H1 (cell line): ENCODE data around the gene ZNF493. TPM values are rescaled to one million over a fixed set of nuclear protein-coding genes. Genes with fewer than 3 reads are reported as not detected.

Source experiments
- CTCF ChIA-PET: fragments of 300-600 bp; sonication (Branson Sonifier 250); formaldehyde crosslinking; loops from one replicate; lab custom pipeline; 2021; ENCODE audit not compliant: partially characterized antibody; lab: Charles Lee
- POLR2A ChIA-PET: fragments of 300-600 bp; sonication (Branson Sonifier 250); formaldehyde crosslinking; loops from one replicate; lab custom pipeline; 2021; ENCODE audit warnings: inconsistent platforms; ENCODE audit not compliant: partially characterized antibody; lab: Charles Lee
- DNase-seq, 2 experiments: peaks; one replicate each; pipeline versions ENCODE4 v3.0.0 to v3.0.0-alpha.2; 2010 to 2022; ENCODE audit warnings: low spot score in 2 of 2, low read depth in 1 of 2, mixed read lengths in 1 of 2
- FAIRE-seq: peaks from 2 replicates; lab custom pipeline; 2011; peaks lifted over from hg19 to GRCh38; lab: Jason Lieb, UNC
- H2AFZ ChIP-seq: 2 replicates; pipeline ENCODE4 v1.8.1; 2012; ENCODE audit warnings: low read length, inconsistent platforms
- H2AK5ac ChIP-seq: 2 replicates; pipeline ENCODE4 v1.6.1; 2013; ENCODE audit warnings: low read depth, low read length
- H2BK120ac ChIP-seq: replicated peaks from 2 replicates; pipeline ENCODE3; 2013; ENCODE audit warnings: low read depth, low read length, inconsistent platforms
- H2BK12ac ChIP-seq: 2 replicates; pipeline ENCODE4 v1.6.1; 2013; ENCODE audit warnings: low read depth, low read length
- H2BK15ac ChIP-seq: 2 replicates; pipeline ENCODE4 v1.6.1; 2013; ENCODE audit warnings: low read length
- H2BK20ac ChIP-seq: 2 replicates; pipeline ENCODE4 v1.6.1; 2013; ENCODE audit warnings: low read length
- H2BK5ac ChIP-seq: 2 replicates; pipeline ENCODE4 v1.6.1; 2013; ENCODE audit warnings: low read depth, low read length
- H3K14ac ChIP-seq: 2 replicates; pipeline ENCODE4 v1.6.1; 2013; ENCODE audit warnings: inconsistent platforms; ENCODE audit not compliant: insufficient read length
- H3K18ac ChIP-seq: 2 replicates; pipeline ENCODE4 v1.6.1; 2013; ENCODE audit warnings: low read length; ENCODE audit errors: extremely low read depth
- H3K23ac ChIP-seq: 2 replicates; pipeline ENCODE4 v1.6.1; 2013; ENCODE audit warnings: inconsistent platforms; ENCODE audit not compliant: insufficient read length
- H3K23me2 ChIP-seq: 2 replicates; pipeline ENCODE4 v1.6.1; 2013; ENCODE audit warnings: low read depth, low read length
- H3K27ac ChIP-seq: 2 replicates; pipeline ENCODE4 v1.6.1; 2011; ENCODE audit warnings: low read depth, low read length, inconsistent platforms
- H3K27me3 ChIP-seq, 4 experiments: replicated peaks in 1 of 4; 1 replicate in 1 of 4; 2 replicates in 3 of 4; pipeline versions ENCODE4 v1.6.1 to v1.8.1; 2011 to 2013; ENCODE audit warnings: low read length in 3 of 4, mild to moderate bottlenecking in 3 of 4, inconsistent platforms in 2 of 4, mixed read lengths in 2 of 4, moderate library complexity in 1 of 4; ENCODE audit not compliant: control insufficient read depth in 3 of 4, insufficient read depth in 3 of 4; ENCODE audit errors: extremely low read depth in 1 of 4
- H3K36me3 ChIP-seq, 4 experiments: 2 replicates each; pipeline versions ENCODE4 v1.6.1 to v1.8.1; 2011 to 2013; ENCODE audit warnings: mild to moderate bottlenecking in 4 of 4, low read length in 3 of 4, moderate library complexity in 2 of 4, control low read depth in 1 of 4, inconsistent platforms in 1 of 4; ENCODE audit not compliant: insufficient read depth in 4 of 4, control insufficient read depth in 2 of 4
- H3K4ac ChIP-seq: replicated peaks from 2 replicates; pipeline ENCODE3; 2013; ENCODE audit warnings: low read length, low read depth, mixed read lengths, inconsistent platforms; ENCODE audit not compliant: insufficient read length
- H3K4me1 ChIP-seq, 4 experiments: replicated peaks in 1 of 4; 1 replicate in 1 of 4; 2 replicates in 3 of 4; pipeline versions ENCODE4 v1.6.1 to v1.8.1; 2011 to 2013; ENCODE audit warnings: low read length in 3 of 4, inconsistent platforms in 2 of 4, mixed read lengths in 1 of 4; ENCODE audit not compliant: insufficient read depth in 4 of 4, control insufficient read depth in 3 of 4
- H3K4me2 ChIP-seq, 2 experiments: 2 replicates each; pipeline versions ENCODE4 v1.6.1 to v1.8.1; 2011 to 2013; ENCODE audit warnings: low read depth in 2 of 2, low read length in 2 of 2, control low read depth in 1 of 2, inconsistent platforms in 1 of 2, mild to moderate bottlenecking in 1 of 2; ENCODE audit not compliant: insufficient read depth in 1 of 2
- H3K4me3 ChIP-seq, 4 experiments: fragments of 200-600, 300-600 bp in 1 of 4; sonication (generic), shearing (Covaris generic), sonication (Bioruptor Twin) in 1 of 4; 2 replicates each; pipeline versions ENCODE4 v1.5.1 to v1.8.1; 2011 to 2016; ENCODE audit warnings: low read length in 4 of 4, low read depth in 3 of 4, control low read depth in 2 of 4, inconsistent platforms in 2 of 4, mild to moderate bottlenecking in 2 of 4, mixed read lengths in 1 of 4, moderate library complexity in 1 of 4; ENCODE audit not compliant: insufficient read depth in 2 of 4; ENCODE audit errors: extremely low read depth in 1 of 4
- H3K56ac ChIP-seq: replicated peaks from 2 replicates; pipeline ENCODE3; 2013; ENCODE audit warnings: low read depth, mild to moderate bottlenecking, mixed read lengths, low read length, inconsistent platforms; ENCODE audit not compliant: insufficient read length
- H3K79me1 ChIP-seq: 2 replicates; pipeline ENCODE4 v1.6.1; 2013; ENCODE audit warnings: low read depth, low read length, control low read depth
- H3K79me2 ChIP-seq, 2 experiments: 2 replicates each; pipeline versions ENCODE4 v1.6.1 to v1.8.1; 2012 to 2013; ENCODE audit warnings: low read length in 2 of 2, mild to moderate bottlenecking in 2 of 2, inconsistent platforms in 1 of 2; ENCODE audit not compliant: insufficient read depth in 2 of 2, control insufficient read depth in 1 of 2
- H3K9ac ChIP-seq, 4 experiments: replicated peaks in 1 of 4; 1 replicate in 1 of 4; 2 replicates in 3 of 4; pipeline versions ENCODE4 v1.6.1 to v1.8.1; 2011 to 2013; ENCODE audit warnings: low read depth in 3 of 4, low read length in 3 of 4, control low read depth in 2 of 4, mild to moderate bottlenecking in 2 of 4, moderate library complexity in 2 of 4, inconsistent platforms in 1 of 4; ENCODE audit errors: extremely low read depth in 1 of 4
- H3K9me3 ChIP-seq, 2 experiments: 2 replicates each; pipeline versions ENCODE4 v1.6.1 to v1.8.1; 2012 to 2013; ENCODE audit warnings: mild to moderate bottlenecking in 2 of 2, moderate library complexity in 2 of 2, control low read depth in 1 of 2, inconsistent platforms in 1 of 2, low read depth in 1 of 2, low read length in 1 of 2, mixed read lengths in 1 of 2; ENCODE audit not compliant: insufficient read depth in 2 of 2
- H4K20me1 ChIP-seq, 2 experiments: replicated peaks in 1 of 2; 2 replicates each; pipeline versions ENCODE3 to v1.8.1; 2011 to 2013; ENCODE audit warnings: inconsistent platforms in 2 of 2, low read length in 2 of 2, mild to moderate bottlenecking in 1 of 2; ENCODE audit not compliant: insufficient read depth in 2 of 2, control insufficient read depth in 1 of 2
- H4K5ac ChIP-seq: 2 replicates; pipeline ENCODE4 v1.6.1; 2013; ENCODE audit warnings: low read length, low read depth, mixed read lengths, inconsistent platforms; ENCODE audit not compliant: insufficient read length
- H4K8ac ChIP-seq: 2 replicates; pipeline ENCODE4 v1.8.0; 2013; ENCODE audit warnings: mild to moderate bottlenecking, moderate library complexity, low read length, inconsistent platforms; ENCODE audit not compliant: insufficient read depth; ENCODE audit errors: extremely low read depth
- H4K91ac ChIP-seq: replicated peaks from 2 replicates; pipeline ENCODE3; 2013; ENCODE audit warnings: low read length, mixed read lengths, inconsistent platforms; ENCODE audit not compliant: insufficient read length
- ATF3 ChIP-seq: IDR thresholded peaks from 2 replicates; pipeline ENCODE4 v1.6.1; 2011; ENCODE audit warnings: low read depth, mild to moderate bottlenecking, low read length; ENCODE audit not compliant: insufficient read depth
- MAFK ChIP-seq: IDR thresholded peaks from 2 replicates; pipeline ENCODE4 v1.6.1; 2012; ENCODE audit warnings: low read depth, mild to moderate bottlenecking, improper control_type of control experiment, low read length
- whole genome bisulfite sequencing, 2 experiments: shearing (Covaris generic) in 1 of 2; methylation state at CpG; one replicate each; pipeline versions ENCODE4 v1.1.6 to v1.1.7; 2013 to 2015; ENCODE audit warnings: low lambda C conversion rate in 2 of 2, mixed read lengths in 2 of 2, inconsistent platforms in 1 of 2, low coverage in 1 of 2, missing lambda C conversion rate in 1 of 2; ENCODE audit not compliant: insufficient replicate concordance in 2 of 2, insufficient coverage in 1 of 2, insufficient read length in 1 of 2; ENCODE audit errors: extremely low coverage in 1 of 2, missing lambda C conversion rate in 1 of 2; 5-methylcytosine and 5-hydroxymethylcytosine counted together
- polyA plus RNA-seq, 7 experiments: library from polyadenylated mRNA; depleted of rRNA in 3 of 7; stranded (reverse) in 5 of 7; unstranded in 2 of 7; fragments of >200 nt in 5 of 7; fragments of 200-250 nt in 2 of 7; gene quantifications; 1 replicate in 5 of 7; 2 replicates in 1 of 7; 4 replicates in 1 of 7; pipeline versions ENCODE4 v1.2.1 to v1.2.3, GENCODE V29; 2011 to 2013; ENCODE audit warnings: missing spikeins in 2 of 7, mixed read lengths in 2 of 7
- total RNA-seq: library from RNA; stranded (reverse); fragmentation: NEBNext Ultra II Directional; extraction: Animal tissue kit (Norgen Biotek cat#: 25700); gene quantifications from 2 replicates; pipeline ENCODE4 v1.2.1, GENCODE V29; 2021

Gene ZNF493
- total and polyA plus RNA-seq, 2 of the 8 experiments (the other 6 are each of a cell fraction or from before 2014, with no cell fraction given), result 9.0 to 32.2 TPM

GRCh38 chr19:21430675-21431074, 33.7 kb downstream of the ZNF493 start:
- no peak overlapping the region for H4K5ac ChIP-seq
- H3K4me3 ChIP-seq, result no peak overlapping the region
- WGBS, 2 experiments, result 91% methylated on average over 5 of the region's 5 CpGs; no CpG with 5 or more reads in 1 of the 2 experiments
- no peak overlapping the region for H4K8ac ChIP-seq
- H2BK15ac ChIP-seq, result no peak overlapping the region
- H4K20me1 ChIP-seq, result no peaks in the 10 kb centered on the region
- POLR2A ChIA-PET, result interaction anchor here (1.1 to 1.5 kb wide), 2 partner anchors 10 to 17 kb away, joined by 3 to 5 read pairs; no protein-coding TSS in a partner anchor
- H3K56ac ChIP-seq, result no peak overlapping the region
- H3K14ac ChIP-seq, result no peak overlapping the region
- H2BK12ac ChIP-seq, result no peak overlapping the region
- H3K4me1 ChIP-seq, result no peaks in the 10 kb centered on the region
- H2AK5ac ChIP-seq, result no peak overlapping the region
- H2BK5ac ChIP-seq, result no peak overlapping the region
- H2BK120ac ChIP-seq, result no peak overlapping the region
- no peak overlapping the region for H3K23ac ChIP-seq
- no peak overlapping the region for H4K91ac ChIP-seq
- no peak overlapping the region for H3K4me2 ChIP-seq
- no peaks in the 10 kb centered on the region for H3K79me2 ChIP-seq
- H2BK20ac ChIP-seq, result no peak overlapping the region
- H2AFZ ChIP-seq, result no peak overlapping the region
- no peak overlapping the region for H3K18ac ChIP-seq
- H3K79me1 ChIP-seq, result no peaks in the 10 kb centered on the region
- peaks cover 6 to 10% of the 10 kb centered on the region in 2 experiments for H3K9me3 ChIP-seq
- no peak overlapping the region for H3K9ac ChIP-seq
- CTCF ChIA-PET, result no interaction called here
- FAIRE-seq, result no peak
- H3K27ac ChIP-seq, result no peak overlapping the region
- TF ChIP-seq ATF3, result no peak
- TF ChIP-seq MAFK, result 0 out of 2 replicates have a peak, but pooled peaks have one; percentile 15
- DNase-seq, result no peak
- H3K23me2 ChIP-seq, result no peaks in the 10 kb centered on the region
- no peaks in the 10 kb centered on the region for H3K27me3 ChIP-seq
- H3K36me3 ChIP-seq, result no peaks in the 10 kb centered on the region; a peak in 1 of 8 replicates
- no peak overlapping the region for H3K4ac ChIP-seq
